Breast epithelium (tissue), 3 donors: ENCODE measurements around the gene LPP.

Experiments
- CTCF ChIP-seq, 3 donors: fragments of 450-650 bp; IDR thresholded peaks; one replicate each; pipeline ENCODE4 v1.5.1; 2016 to 2017; ENCODE audit warnings: antibody characterized with exemption in 3 of 3, mild to moderate bottlenecking in 3 of 3, moderate library complexity in 3 of 3
- POLR2AphosphoS5 ChIP-seq, 3 donors: sonication (generic); formaldehyde crosslinking; IDR thresholded peaks; one replicate each; pipeline ENCODE4 v1.6.1; 2017; ENCODE audit warnings: antibody characterized with exemption in 3 of 3

- peak; percentile 72 to 78 (median 73) for TF ChIP-seq POLR2AphosphoS5 (IDR thresholded peaks at IDR 0.05)
- no peak for TF ChIP-seq CTCF (IDR thresholded peaks at IDR 0.05)
Measured at GRCh38 chr3:188153437-188154013, 432 bp upstream of the LPP start.
